Esophagus squamous epithelium (tissue), 5 donors: ENCODE measurements around the gene PIK3R5. TPM values are rescaled to one million over a fixed set of nuclear protein-coding genes. Genes with fewer than 3 reads are reported as not detected.

ENCODE experiments used
- DNase-seq: peaks from one replicate; lab custom pipeline; 2025; lab: John Stamatoyannopoulos, UW
- H3K27ac ChIP-seq, 4 donors: fragments of 200-600 bp; sonication (generic); one replicate each; pipeline ENCODE4 v1.5.1; 2016 to 2019; ENCODE audit warnings: mild to moderate bottlenecking in 1 of 4
- H3K27me3 ChIP-seq, 4 donors: fragments of 200-600 bp; sonication (generic); 1 replicate in 3 of 4; 2 replicates in 1 of 4; pipeline versions ENCODE4 v1.5.1 to v1.6.0; 2017 to 2021; ENCODE audit warnings: antibody characterized with exemption in 1 of 4
- H3K36me3 ChIP-seq, 3 donors: fragments of 200-600 bp; sonication (generic); one replicate each; pipeline ENCODE4 v1.5.1; 2016 to 2019
- H3K4me1 ChIP-seq, 3 donors: fragments of 200-600 bp; sonication (generic); one replicate each; pipeline ENCODE4 v1.5.1; 2017 to 2019
- H3K4me3 ChIP-seq, 4 donors: fragments of 200-600 bp; sonication (generic); 1 replicate in 3 of 4; 2 replicates in 1 of 4; pipeline ENCODE4 v1.5.1; 2016 to 2019; ENCODE audit warnings: mild to moderate bottlenecking in 2 of 4, moderate library complexity in 1 of 4
- H3K9me3 ChIP-seq, 3 donors: fragments of 200-600 bp; sonication (generic); one replicate each; pipeline ENCODE4 v1.5.1; 2016 to 2019
- CTCF ChIP-seq, 6 experiments: fragments of 450-650 bp in 4 of 6; fragments of 200-600 bp in 2 of 6; sonication (generic) in 2 of 6; IDR thresholded peaks; one replicate each; pipeline ENCODE4 v1.5.1; 2016 to 2019; ENCODE audit warnings: antibody characterized with exemption in 6 of 6, mild to moderate bottlenecking in 4 of 6, moderate library complexity in 4 of 6
- POLR2A ChIP-seq, 4 donors: fragments of 450-650 bp; IDR thresholded peaks; one replicate each; pipeline ENCODE4 v1.6.1; 2017; ENCODE audit warnings: antibody characterized with exemption in 4 of 4, mild to moderate bottlenecking in 4 of 4, moderate library complexity in 3 of 4
- WGBS, 2 donors: methylation state at CpG; one replicate each; pipeline ENCODE4 v1.1.5; 2018; 5-methylcytosine and 5-hydroxymethylcytosine counted together
- intact Hi-C: fragments of 100-400 bp; cut with DNase I; formaldehyde crosslinking; loops from one replicate; pipeline ENCODE4 v1.15.0; 2022
- total RNA-seq, 4 donors: library from RNA; depleted of rRNA; stranded (reverse); fragments of >200 nt; gene quantifications; one replicate each; pipeline ENCODE4 v1.1.0, GENCODE V29; 2016
- donor health status: DM: yes; HTN: yes; CAD: no.

PIK3R5 gene
- total RNA-seq, 4 donors from 2014 or later, result 1.8 to 8.8 (median 3.1) TPM

- no peaks in the 10 kb centered on the region for H3K36me3 ChIP-seq
- 69 to 73% methylated on average over 3 to 6 of the region's 33 CpGs for WGBS, 2 donors
- H3K27ac ChIP-seq, result no peak overlapping the region
- DNase-seq, result no peak
- TF ChIP-seq CTCF (IDR thresholded peaks at IDR 0.05) (peak in 2 of 6 experiments; percentile 13 to 30), POLR2A (IDR thresholded peaks at IDR 0.05) (no peak)
- H3K9me3 ChIP-seq, result no peaks in the 10 kb centered on the region
- H3K27me3 ChIP-seq, result peaks cover 0 to 70% (median 0%) of the 10 kb centered on the region in 4 donors
- H3K4me1 ChIP-seq, result no peaks in the 10 kb centered on the region
- intact Hi-C loops, result no loop called here
- no peak overlapping the region for H3K4me3 ChIP-seq
Observed at GRCh38 chr17:8832711-8833352, 132.7 kb downstream of the PIK3R5 start.

GRCh38 chr17:8831234-8831849 lies 134.2 kb downstream of the PIK3R5 start:
- H3K4me1 ChIP-seq, result no peaks in the 10 kb centered on the region
- no peaks in the 10 kb centered on the region for H3K9me3 ChIP-seq
- TF ChIP-seq CTCF (IDR thresholded peaks at IDR 0.05) (no peak), POLR2A (IDR thresholded peaks at IDR 0.05) (no peak)
- H3K4me3 ChIP-seq, result no peak overlapping the region
- 86 to 88% methylated on average over 5 to 6 of the region's 7 CpGs for WGBS, 2 donors
- DNase-seq, result no peak
- no peaks in the 10 kb centered on the region for H3K36me3 ChIP-seq
- intact Hi-C loops, result no loop called here
- H3K27me3 ChIP-seq, result peaks cover 0 to 59% (median 0%) of the 10 kb centered on the region in 4 donors
- no peak overlapping the region for H3K27ac ChIP-seq

GRCh38 chr17:8830141-8830540 lies 135.4 kb downstream of the PIK3R5 start:
- no peak for DNase-seq
- WGBS, 2 donors, result 81 to 83% methylated on average over 7 to 9 of the region's 10 CpGs
- intact Hi-C loops, result no loop called here

GRCh38 chr17:8829036-8829941 lies 136.2 kb downstream of the PIK3R5 start:
- H3K4me1 ChIP-seq, result no peaks in the 10 kb centered on the region
- no peaks in the 10 kb centered on the region for H3K36me3 ChIP-seq
- H3K27ac ChIP-seq, result no peak overlapping the region
- TF ChIP-seq CTCF (IDR thresholded peaks at IDR 0.05) (no peak), POLR2A (IDR thresholded peaks at IDR 0.05) (no peak)
- intact Hi-C loops, result no loop called here
- peaks cover 0 to 7% (median 5%) of the 10 kb centered on the region in 3 donors for H3K9me3 ChIP-seq
- peaks cover 0 to 40% (median 0%) of the 10 kb centered on the region in 4 donors for H3K27me3 ChIP-seq
- no peak overlapping the region for H3K4me3 ChIP-seq
- no peak for DNase-seq
- WGBS, 2 donors, result 91 to 93% methylated on average over 11 to 14 of the region's 16 CpGs

More at GRCh38 chr17:8830141-8830540, 135.4 kb downstream of the PIK3R5 start:
- TF ChIP-seq CTCF (IDR thresholded peaks at IDR 0.05) (no peak), POLR2A (IDR thresholded peaks at IDR 0.05) (no peak)
- Histone ChIP-seq H3K27me3 (peaks cover 0 to 49% (median 0%) of the 10 kb centered on the region in 4 donors), H3K36me3 (no peaks in the 10 kb centered on the region), H3K27ac (no peak overlapping the region), H3K4me3 (no peak overlapping the region), H3K9me3 (no peaks in the 10 kb centered on the region), H3K4me1 (no peaks in the 10 kb centered on the region)

Other genes starting within 250 kb of the PIK3R5 start
- gene CCDC42, start 220.9 kb downstream of the PIK3R5 start, total RNA-seq, result not detected
- not detected for gene SPDYE4, start 207.2 kb downstream of the PIK3R5 start, total RNA-seq
- gene MFSD6L, start 166.3 kb downstream of the PIK3R5 start, total RNA-seq, result under 1 TPM; 0.19 to 0.62 (median 0.48) TPM
- gene PIK3R6, start 98.0 kb downstream of the PIK3R5 start, total RNA-seq, result 1 to 10 TPM in 1 of 4 donors, under 1 TPM in 3; 0.22 to 2.5 (median 0.35) TPM
- 10 to 100 TPM in 3 of 4 donors, 1 to 10 TPM in 1; 9.8 to 33.6 (median 17.6) TPM for gene NTN1, start 55.8 kb upstream of the PIK3R5 start, total RNA-seq